NT2/D1 (cell line): ENCODE results near the gene ZNF777.

ENCODE experiments used
- DNase-seq: peaks from one replicate; pipeline ENCODE4 v3.0.0-alpha.2; 2011; ENCODE audit warnings: low read depth, low spot score
- H3K27me3 ChIP-seq: 2 replicates; pipeline ENCODE4 v1.6.0; 2011; ENCODE audit warnings: mild to moderate bottlenecking; ENCODE audit not compliant: insufficient read length, insufficient read depth
- H3K36me3 ChIP-seq: 2 replicates; pipeline ENCODE4 v1.6.1; 2011; ENCODE audit warnings: mild to moderate bottlenecking, low read length, mixed read lengths; ENCODE audit not compliant: insufficient read depth, insufficient read length
- H3K4me1 ChIP-seq: 2 replicates; pipeline ENCODE4 v1.5.1; 2011; ENCODE audit not compliant: insufficient read depth, insufficient read length
- H3K4me3 ChIP-seq: 2 replicates; pipeline ENCODE4 v1.5.1; 2011; ENCODE audit warnings: low read depth; ENCODE audit not compliant: insufficient read length
- H3K9ac ChIP-seq: 2 replicates; pipeline ENCODE4 v1.6.0; 2011; ENCODE audit warnings: low read depth; ENCODE audit not compliant: insufficient read length
- H3K9me3 ChIP-seq: 2 replicates; pipeline ENCODE4 v1.5.1; 2011; ENCODE audit warnings: mild to moderate bottlenecking, low read length; ENCODE audit not compliant: insufficient read depth
- SUZ12 ChIP-seq: IDR thresholded peaks from 2 replicates; pipeline ENCODE4 v1.6.1; 2011; ENCODE audit not compliant: insufficient read length, insufficient read depth; ENCODE audit errors: extremely low read depth
- YY1 ChIP-seq: IDR thresholded peaks from 2 replicates; pipeline ENCODE4 v1.6.1; 2011; ENCODE audit not compliant: insufficient read length, insufficient read depth
- ZNF274 ChIP-seq: IDR thresholded peaks from 2 replicates; pipeline ENCODE4 v1.6.1; 2011; ENCODE audit warnings: mild to moderate bottlenecking, low read depth, low read length

Gene ZNF777

GRCh38 chr7:149466364-149466763 is 5.5 kb upstream of the ZNF777 start:
- Histone ChIP-seq H3K9me3 (peaks cover 19% of the 10 kb centered on the region; the same call in 1 of the 2 replicates), H3K27me3 (peaks cover 2% of the 10 kb centered on the region), H3K9ac (no peak overlapping the region), H3K36me3 (peaks cover 2% of the 10 kb centered on the region), H3K4me1 (no peaks in the 10 kb centered on the region), H3K4me3 (no peak overlapping the region)
- TF ChIP-seq SUZ12 (no peak), ZNF274 (no peak), YY1 (no peak)
- DNase-seq = no peak

- DNase-seq = no peak
- Histone ChIP-seq H3K4me3 (no peak overlapping the region), H3K9me3 (peaks cover 19% of the 10 kb centered on the region; the same call in 1 of the 2 replicates), H3K4me1 (no peaks in the 10 kb centered on the region), H3K27me3 (peaks cover 12% of the 10 kb centered on the region), H3K9ac (no peak overlapping the region), H3K36me3 (no peaks in the 10 kb centered on the region)
- TF ChIP-seq YY1 (no peak), ZNF274 (no peak), SUZ12 (no peak)
These were observed 2.8 kb upstream of the ZNF777 start for GRCh38 chr7:149463500-149464161.

GRCh38 chr7:149462101-149462520 is 1.2 kb upstream of the ZNF777 start:
- H3K27me3 ChIP-seq = peaks cover 12% of the 10 kb centered on the region
- no peak overlapping the region for H3K4me3 ChIP-seq
- TF ChIP-seq ZNF274 = no peak
- no peak for TF ChIP-seq SUZ12
- TF ChIP-seq YY1 = no peak
- peaks cover 2% of the 10 kb centered on the region for H3K4me1 ChIP-seq
- H3K9me3 ChIP-seq = peaks cover 12% of the 10 kb centered on the region; the same call in 1 of the 2 replicates
- no peak overlapping the region for H3K9ac ChIP-seq
- DNase-seq = no peak
- peaks cover under 1% of the 10 kb centered on the region for H3K36me3 ChIP-seq

GRCh38 chr7:149459540-149460452 is 1.1 kb downstream of the ZNF777 start:
- peaks cover 12% of the 10 kb centered on the region for H3K27me3 ChIP-seq
- no peak for TF ChIP-seq YY1
- no peak for TF ChIP-seq ZNF274
- no peak for TF ChIP-seq SUZ12
- DNase-seq = no peak
- no peaks in the 10 kb centered on the region for H3K9me3 ChIP-seq
- H3K4me1 ChIP-seq = peaks cover 2% of the 10 kb centered on the region
- H3K36me3 ChIP-seq = peaks cover 23% of the 10 kb centered on the region
- peak overlapping the region; percentile 42 for H3K9ac ChIP-seq
- H3K4me3 ChIP-seq = peak overlapping the region; percentile 56

- TF ChIP-seq ZNF274 (no peak), YY1 (no peak), SUZ12 (no peak)
- Histone ChIP-seq H3K9ac (peak overlapping the region; percentile 42), H3K27me3 (peaks cover 12% of the 10 kb centered on the region), H3K36me3 (peaks cover 29% of the 10 kb centered on the region), H3K4me3 (peak overlapping the region; percentile 56), H3K9me3 (no peaks in the 10 kb centered on the region), H3K4me1 (peaks cover 2% of the 10 kb centered on the region)
- no peak for DNase-seq
These were observed 1.7 kb downstream of the ZNF777 start for GRCh38 chr7:149459201-149459539.

GRCh38 chr7:149458235-149458634 is 2.6 kb downstream of the ZNF777 start:
- Histone ChIP-seq H3K27me3 (peaks cover 12% of the 10 kb centered on the region), H3K4me1 (peaks cover 2% of the 10 kb centered on the region), H3K9me3 (no peaks in the 10 kb centered on the region), H3K4me3 (no peak overlapping the region), H3K36me3 (peaks cover 37% of the 10 kb centered on the region), H3K9ac (no peak overlapping the region)
- TF ChIP-seq YY1 = no peak
- TF ChIP-seq ZNF274 = no peak
- no peak for TF ChIP-seq SUZ12
- peak; percentile 27 for DNase-seq

GRCh38 chr7:149457766-149458165 is 3.1 kb downstream of the ZNF777 start:
- Histone ChIP-seq H3K9ac (no peak overlapping the region), H3K27me3 (peaks cover 12% of the 10 kb centered on the region)
- TF ChIP-seq ZNF274 (no peak), YY1 (no peak), SUZ12 (no peak)

More at GRCh38 chr7:149457766-149458165, 3.1 kb downstream of the ZNF777 start:
- H3K9me3 ChIP-seq = no peaks in the 10 kb centered on the region
- H3K4me1 ChIP-seq = peaks cover 2% of the 10 kb centered on the region
- no peak for DNase-seq
- H3K36me3 ChIP-seq = peaks cover 41% of the 10 kb centered on the region
- H3K4me3 ChIP-seq = no peak overlapping the region
